K562 (cell line): ENCODE measurements around the gene SPZ1. TPM values are rescaled to one million over a fixed set of nuclear protein-coding genes. Genes with fewer than 3 reads are reported as not detected.

Experiments
- BMI1 ChIP-seq: fragments of 150-350 bp; IDR thresholded peaks from 2 replicates; pipeline ENCODE4 v1.6.1; 2014; ENCODE audit warnings: low read length
- MGA ChIP-seq: fragments of 450-650 bp; IDR thresholded peaks from 2 replicates; pipeline ENCODE4 v1.6.1; 2016; ENCODE audit warnings: mild to moderate bottlenecking, moderate library complexity
- ZNF717 ChIP-seq: fragments of 250-450 bp; sonication (Bioruptor Pico); IDR thresholded peaks from 2 replicates; pipeline ENCODE4 v1.5.0; 2021
- polyA plus RNA-seq, 8 experiments: library from polyadenylated mRNA; depleted of rRNA in 4 of 8; stranded (reverse) in 5 of 8; unstranded in 3 of 8; fragments of >200 nt; fragmentation: Nextera tagmentation in 2 of 8; fragmentation: Illumina TruSeq in 1 of 8; extraction: Ambion mirVana in 2 of 8; extraction: Trizol in 1 of 8; gene quantifications; 2 replicates each; pipeline versions ENCODE4 v1.2.1 to v1.2.3, GENCODE V29; 2011 to 2014; ENCODE audit warnings: inconsistent platforms in 1 of 8, missing spikeins in 1 of 8
- total RNA-seq, 7 experiments: library from RNA; depleted of rRNA in 6 of 7; stranded (reverse); fragments of >200 nt in 6 of 7; fragmentation: Illumina TruSeq in 2 of 7; extraction: Trizol in 2 of 7; gene quantifications; 2 replicates each; pipeline versions ENCODE4 v1.2.1 to v1.2.3, GENCODE V29; 2011 to 2021; ENCODE audit warnings: low replicate concordance in 1 of 7

The SPZ1 gene
- total and polyA plus RNA-seq, 9 of the 15 experiments (the other 6 are each of a cell fraction or from before 2014, with no cell fraction given), result not detected

GRCh38 chr5:80326468-80326867, 6.7 kb downstream of the SPZ1 start (continued):
- TF ChIP-seq MGA (no peak), BMI1 (no peak), ZNF717 (CRISPR knock-in tag) (no peak)
- TF ChIP-seq, all 486 proteins: peak for 0
